Small intestine (tissue), 16 donors: Measurements from ENCODE around the gene TEDDM1. TPM values are rescaled to one million over a fixed set of nuclear protein-coding genes. Genes with fewer than 3 reads are reported as not detected.
"Not testable (repeated sequence)": the region's sequence is repeated elsewhere in the genome, so short reads cannot be mapped to it uniquely, and the experiment has no call there.

Experiments used
- DNase-seq, 2 donors: peaks; one replicate each; pipeline versions ENCODE4 v3.0.0 to v3.0.0-alpha.2; 2013
- FAIRE-seq: peaks from 2 replicates; lab custom pipeline; 2012; peaks lifted over from hg19 to GRCh38; lab: Jason Lieb, UNC
- H3K27ac ChIP-seq, 3 donors: one replicate each; pipeline ENCODE4 v1.5.1; 2013; ENCODE audit warnings: low read length in 2 of 3, mild to moderate bottlenecking in 2 of 3, control low read depth in 1 of 3, inconsistent platforms in 1 of 3, low read depth in 1 of 3, moderate library complexity in 1 of 3
- H3K27me3 ChIP-seq, 3 donors: one replicate each; pipeline ENCODE4 v1.6.1; 2013; ENCODE audit warnings: low read length in 3 of 3, inconsistent platforms in 1 of 3; ENCODE audit not compliant: control insufficient read depth in 3 of 3, insufficient read depth in 3 of 3
- H3K36me3 ChIP-seq, 3 donors: one replicate each; pipeline ENCODE4 v1.6.1; 2013; ENCODE audit warnings: low read length in 3 of 3, inconsistent platforms in 1 of 3, low read depth in 1 of 3, mild to moderate bottlenecking in 1 of 3, moderate library complexity in 1 of 3; ENCODE audit not compliant: control insufficient read depth in 3 of 3, insufficient read depth in 2 of 3
- H3K4me1 ChIP-seq, 3 donors: one replicate each; pipeline ENCODE4 v1.6.1; 2013; ENCODE audit warnings: low read length in 2 of 3, inconsistent platforms in 1 of 3, low read depth in 1 of 3, mild to moderate bottlenecking in 1 of 3, moderate library complexity in 1 of 3; ENCODE audit not compliant: control insufficient read depth in 3 of 3, insufficient read depth in 2 of 3
- H3K4me3 ChIP-seq, 3 donors: one replicate each; pipeline ENCODE4 v1.5.1; 2013; ENCODE audit warnings: low read length in 3 of 3, control low read depth in 1 of 3, inconsistent platforms in 1 of 3, low read depth in 1 of 3, mild to moderate bottlenecking in 1 of 3, moderate library complexity in 1 of 3
- H3K9me3 ChIP-seq, 2 donors: one replicate each; pipeline ENCODE4 v1.6.1; 2013; ENCODE audit warnings: low read depth in 1 of 2, low read length in 1 of 2; ENCODE audit not compliant: control insufficient read depth in 2 of 2, insufficient read depth in 1 of 2
- WGBS, 3 donors: extraction: QIAGEN DNeasy Blood & Tissue Kit; methylation state at CpG; one replicate each; pipeline ENCODE4 v1.1.7; 2013; 5-methylcytosine and 5-hydroxymethylcytosine counted together
- long read RNA-seq, 10 donors: transcript quantifications; one replicate each; lab custom pipeline, GENCODE V29; 2026
- polyA plus RNA-seq, 4 donors: library from polyadenylated mRNA; stranded (reverse) in 3 of 4; unstranded in 1 of 4; fragments of 200-250 nt in 3 of 4; fragments of 120-200 nt in 1 of 4; gene quantifications; one replicate each; pipeline versions ENCODE4 v1.2.1 to v1.2.3, GENCODE V29; 2013
- donor health status: healthy with polysubstance abuse.
- donor health status: control.
- donor health status: control.
- donor health status: Bipolar disorder and iron deficiency.
- donor health status: healthy.

Gene TEDDM1, protein sequence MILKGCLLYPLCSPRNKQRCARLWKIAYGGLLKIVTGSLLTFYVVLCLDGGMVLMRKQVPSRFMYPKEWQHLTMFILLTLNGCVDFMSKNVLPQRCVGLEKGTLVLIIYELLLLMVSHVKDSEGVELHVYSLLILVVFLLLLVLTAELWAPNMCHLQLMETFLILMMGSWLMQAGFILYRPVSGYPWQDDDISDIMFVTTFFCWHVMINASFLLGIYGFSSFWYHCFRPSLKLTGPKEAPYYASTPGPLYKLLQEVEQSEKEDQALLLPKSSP
- under 1 TPM in 1 of 4 donors, not detected in 3; 0.16 TPM for polyA plus RNA-seq
- long read RNA-seq, donor 1, result 0 reads
- long read RNA-seq, donor 2, result 0 reads
- long read RNA-seq, donor 3, result 0 reads
- long read RNA-seq, donor 4, result 0 reads
- long read RNA-seq, donor 5, result 0 reads
- long read RNA-seq, donor 6, result 0 reads
- long read RNA-seq, donor 7, result 0 reads
- long read RNA-seq, donor 8, result 0 reads
- long read RNA-seq, donor 9, result 0 reads
- long read RNA-seq, donor 10, partial matches to known transcripts, result 0 of 2 reads
- long read RNA-seq, donor 10, other reads (novel, unspliced or antisense), result 0 of 2 reads

DNA sequence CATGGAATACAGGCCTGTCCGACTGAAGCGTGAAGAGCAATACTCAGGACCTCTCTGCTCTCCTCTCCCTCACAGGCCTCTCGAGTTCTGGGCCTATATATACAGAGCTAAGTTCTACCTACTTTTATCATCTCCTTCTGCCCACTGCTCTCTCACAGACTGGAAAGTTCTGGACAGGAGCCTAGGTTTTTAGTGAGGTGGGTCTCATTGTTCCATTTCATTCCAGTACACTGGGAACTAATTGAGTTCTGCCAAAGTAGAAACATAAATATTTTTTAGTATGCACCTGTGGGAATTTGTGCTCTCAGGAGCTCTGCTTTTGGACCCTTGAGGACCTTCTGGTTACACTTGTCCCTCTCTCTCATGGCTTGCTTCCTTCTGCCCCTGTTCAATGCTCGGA lies at the start of gene TEDDM1:
TEDDM1 (minus strand) TSS at position 101 of the 400 bp plus-strand sequence. CDS start 182 bp downstream, outside the sequence.
- H3K9me3 ChIP-seq, result peaks cover 0 to 6% of the 10 kb centered on the region in 2 donors
- no peaks in the 10 kb centered on the region for H3K4me1 ChIP-seq
- WGBS, 3 donors, result 87 to 96% (median 93%) methylated on average over 4 of the region's 4 CpGs
- DNase-seq (no peak), FAIRE-seq (no peak)
- H3K27me3 ChIP-seq, result peaks cover 0 to 2% (median 0%) of the 10 kb centered on the region in 3 donors
- no peak within 1 kb of the TSS for H3K27ac ChIP-seq
- no peaks in the 10 kb centered on the region for H3K36me3 ChIP-seq
- no peak within 1 kb of the TSS for H3K4me3 ChIP-seq

DNA sequence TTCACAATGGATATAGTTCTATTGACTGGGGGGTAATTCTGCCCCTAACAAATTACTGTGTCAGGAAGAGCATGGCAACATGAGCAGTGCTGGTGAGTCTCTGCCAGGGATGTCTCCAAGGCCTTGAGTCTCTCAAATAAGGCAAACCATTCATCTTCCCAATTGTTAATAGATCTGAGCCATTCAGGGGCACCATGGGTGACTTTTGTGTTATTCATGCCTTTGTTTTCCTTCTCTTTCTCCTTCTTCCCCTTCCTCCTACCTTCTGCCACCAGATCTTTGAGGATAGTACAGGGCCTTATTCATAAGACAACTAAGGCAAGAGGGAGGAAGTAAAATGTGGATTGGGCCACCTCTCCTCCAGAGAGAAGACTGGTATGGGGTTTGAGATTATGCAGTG lies 49.6 kb upstream of the TEDDM1 start, which contains the start of gene RGSL1:
RGSL1 (plus strand) TSS at position 60 of the 400 bp plus-strand sequence; CDS start at position 80, 20 bp downstream.
- Histone ChIP-seq H3K4me3 (no peak within 1 kb of the TSS), H3K27me3 (no peaks in the 10 kb centered on the region), H3K36me3 (no peaks in the 10 kb centered on the region), H3K9me3 (peaks cover 0 to 5% of the 10 kb centered on the region in 2 donors), H3K4me1 (no peaks in the 10 kb centered on the region), H3K27ac (no peak within 1 kb of the TSS)
- DNase-seq (no peak), FAIRE-seq (no peak)

DNA sequence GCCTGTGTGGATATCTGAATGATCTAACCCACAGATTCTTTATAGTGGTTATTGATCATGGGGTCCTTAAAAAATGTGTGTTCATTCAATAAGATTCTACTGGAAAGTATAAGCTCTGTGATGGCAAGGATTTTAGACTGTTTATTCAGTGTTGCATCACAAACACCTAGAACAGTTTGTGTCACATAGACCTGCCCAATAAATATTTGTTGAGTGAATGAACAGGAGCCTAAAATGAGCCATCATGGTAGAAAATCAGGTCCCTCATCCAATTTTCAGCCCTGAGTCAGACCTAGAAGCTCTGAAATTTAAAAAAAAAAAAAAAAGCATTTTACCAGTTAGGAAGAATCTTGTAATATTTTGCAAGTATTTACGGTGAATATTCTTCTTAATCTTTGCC lies 47.2 kb upstream of the TEDDM1 start:
- FAIRE-seq, result no peak
- Histone ChIP-seq H3K27me3 (no peaks in the 10 kb centered on the region), H3K27ac (no peak overlapping the region), H3K36me3 (no peaks in the 10 kb centered on the region), H3K4me1 (no peaks in the 10 kb centered on the region), H3K9me3 (peaks cover 0 to 5% of the 10 kb centered on the region in 2 donors), H3K4me3 (no peak overlapping the region)
- WGBS, 3 donors, result 89 to 100% (median 94%) methylated on average over 1 of the region's 1 CpG
- DNase-seq, result no peak

DNA sequence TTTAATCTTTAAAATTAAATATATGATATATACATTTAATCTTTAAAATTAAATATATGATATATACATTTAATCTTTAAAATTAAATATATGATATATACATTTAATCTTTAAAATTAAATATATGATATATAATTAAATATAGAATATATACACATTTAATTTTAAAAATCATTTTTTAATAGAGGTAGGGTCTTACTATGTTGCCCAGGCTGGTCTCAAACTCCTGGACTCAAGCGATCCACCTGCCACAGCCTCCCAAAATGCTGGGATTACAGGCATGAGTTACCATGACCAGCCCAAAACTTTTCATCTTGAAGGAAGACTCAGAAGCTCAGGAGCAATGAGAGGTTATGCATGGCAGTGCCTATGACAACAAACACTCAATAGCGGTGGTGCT lies 46.7 kb upstream of the TEDDM1 start:
- not testable (repeated sequence) for DNase-seq, H3K4me3 ChIP-seq, H3K27me3 ChIP-seq, H3K9me3 ChIP-seq, H3K4me1 ChIP-seq, H3K27ac ChIP-seq, H3K36me3 ChIP-seq, FAIRE-seq
- WGBS, 3 donors, result 93 to 96% (median 94%) methylated on average over 2 of the region's 2 CpGs

DNA sequence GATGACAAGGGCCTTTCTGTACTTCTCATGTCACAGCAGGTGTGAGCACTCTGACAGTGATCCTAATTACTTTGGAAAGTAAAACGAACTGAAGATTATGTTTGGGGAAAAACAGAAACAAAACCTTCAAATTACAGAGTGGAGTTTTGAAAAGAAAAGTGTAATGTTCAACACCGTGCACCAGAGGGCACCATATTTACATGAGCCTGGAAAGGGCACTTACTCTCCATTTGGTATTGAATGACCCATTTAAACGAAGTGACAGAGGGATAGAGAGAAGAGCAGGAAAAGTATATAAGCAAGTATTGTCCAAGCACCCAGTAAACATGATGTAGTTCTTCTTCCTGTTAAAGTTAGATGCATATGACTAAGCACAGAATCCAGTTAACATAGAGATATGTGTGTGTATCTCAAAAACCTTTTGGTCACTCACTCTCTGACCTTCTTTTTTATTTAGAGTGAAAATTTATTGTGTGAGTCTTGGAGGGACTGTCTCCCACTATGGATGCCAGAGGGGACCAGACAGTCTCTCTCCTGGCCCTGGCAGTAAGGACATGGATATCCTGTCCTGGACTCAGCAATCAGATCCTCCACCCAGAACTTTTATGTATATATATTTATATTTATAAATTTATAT lies 45.7 kb upstream of the TEDDM1 start:
- FAIRE-seq (peak; percentile 53), DNase-seq (peak; percentile 56 to 58)
- Histone ChIP-seq H3K4me3 (no peak overlapping the region), H3K36me3 (no peaks in the 10 kb centered on the region), H3K4me1 (no peaks in the 10 kb centered on the region), H3K27ac (no peak overlapping the region), H3K27me3 (no peaks in the 10 kb centered on the region), H3K9me3 (peaks cover 0 to 5% of the 10 kb centered on the region in 2 donors)
- 0 to 3% (median 0%) methylated on average over 3 of the region's 3 CpGs for WGBS, 3 donors

DNA sequence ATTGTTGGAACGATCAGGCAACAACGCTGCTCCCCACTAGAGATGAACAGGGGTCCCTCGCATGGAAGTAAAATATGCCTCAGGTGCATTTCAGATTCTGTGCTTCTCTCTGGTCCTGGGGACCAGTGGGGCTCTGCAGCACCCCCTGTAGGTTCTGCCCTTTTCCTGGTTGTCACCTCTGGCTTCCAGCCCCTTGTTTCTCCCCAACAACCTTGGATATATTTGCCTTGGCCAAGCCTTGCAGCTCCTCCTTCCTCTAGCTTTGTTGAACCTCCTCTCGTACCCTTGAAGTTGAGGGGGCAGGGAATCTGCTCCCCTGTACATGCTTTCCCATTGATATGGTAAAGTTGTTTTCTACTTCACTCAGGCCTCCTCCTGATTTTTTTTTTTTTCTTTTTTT lies 44.0 kb upstream of the TEDDM1 start:
- Histone ChIP-seq H3K4me1 (no peaks in the 10 kb centered on the region), H3K27ac (no peak overlapping the region), H3K9me3 (peaks cover 0 to 5% of the 10 kb centered on the region in 2 donors), H3K36me3 (no peaks in the 10 kb centered on the region), H3K27me3 (no peaks in the 10 kb centered on the region), H3K4me3 (no peak overlapping the region)
- FAIRE-seq (no peak), DNase-seq (no peak)
- WGBS, 3 donors, result 56 to 65% (median 57%) methylated on average over 4 of the region's 4 CpGs

DNA sequence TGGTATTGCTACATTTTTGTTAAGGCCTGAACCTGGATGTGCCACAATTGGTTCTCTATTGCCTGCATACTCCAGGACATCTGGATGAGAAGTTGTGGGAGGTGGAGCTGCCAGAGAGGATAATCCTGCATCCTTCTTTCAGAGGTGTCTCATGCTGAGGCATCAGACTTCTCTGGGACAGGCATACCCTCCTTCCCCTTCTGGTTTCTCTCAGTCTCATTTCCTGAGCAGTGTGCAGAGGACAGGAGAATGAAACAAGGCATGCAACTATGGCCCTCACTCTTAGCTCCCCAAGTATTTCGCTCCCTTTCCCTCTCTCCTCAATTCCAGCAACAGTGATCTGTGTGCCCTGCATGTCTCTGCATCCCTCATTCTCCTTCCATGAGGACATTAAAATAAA lies 41.9 kb upstream of the TEDDM1 start:
- peaks cover 0 to 7% of the 10 kb centered on the region in 2 donors for H3K9me3 ChIP-seq
- no peak for FAIRE-seq

DNA sequence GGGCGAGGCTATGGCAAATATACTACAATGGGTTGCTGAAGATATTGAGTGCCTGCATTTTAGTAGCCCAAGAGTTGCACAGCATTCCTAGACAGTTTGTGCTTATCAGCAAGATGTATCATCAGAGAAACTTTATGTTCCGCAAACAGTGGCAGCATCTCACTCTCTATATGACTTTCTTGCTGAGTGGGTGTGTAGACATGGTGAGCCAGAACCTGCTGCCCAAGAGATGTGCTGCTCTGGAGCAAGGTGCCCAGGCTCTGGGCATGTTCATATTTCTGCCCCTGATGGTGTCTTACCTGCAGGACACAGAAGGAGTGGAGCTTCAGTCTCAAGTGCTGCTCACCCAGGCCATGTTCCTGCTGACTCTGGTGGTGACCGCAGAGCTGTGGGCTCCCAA lies 41.3 kb upstream of the TEDDM1 start:
- no peaks in the 10 kb centered on the region for H3K27me3 ChIP-seq
- no peak overlapping the region for H3K4me3 ChIP-seq
- WGBS, 3 donors, result 86 to 88% (median 88%) methylated on average over 3 of the region's 3 CpGs
- no peaks in the 10 kb centered on the region for H3K4me1 ChIP-seq
- FAIRE-seq (no peak), DNase-seq (no peak)
- H3K27ac ChIP-seq, result no peak overlapping the region
- H3K9me3 ChIP-seq, result peaks cover 0 to 7% of the 10 kb centered on the region in 2 donors
- H3K36me3 ChIP-seq, result no peaks in the 10 kb centered on the region

More for the DNA sequence above, 41.9 kb upstream of the TEDDM1 start:
- WGBS, 3 donors, result 88 to 94% (median 92%) methylated on average over 1 of the region's 1 CpG
- Histone ChIP-seq H3K27ac (no peak overlapping the region), H3K36me3 (no peaks in the 10 kb centered on the region), H3K4me1 (no peaks in the 10 kb centered on the region), H3K4me3 (no peak overlapping the region), H3K27me3 (no peaks in the 10 kb centered on the region)
- DNase-seq, result no peak
